Esophagus squamous epithelium (tissue), 4 donors: Measurements from ENCODE around the gene RXFP3.

Experiments used
- POLR2A ChIP-seq, 4 donors: fragments of 450-650 bp; IDR thresholded peaks; one replicate each; pipeline ENCODE4 v1.6.1; 2017; ENCODE audit warnings: antibody characterized with exemption in 4 of 4, mild to moderate bottlenecking in 4 of 4, moderate library complexity in 3 of 4
- TF ChIP-seq, protein P1 (sequence below), 6 experiments: fragments of 450-650 bp in 4 of 6; fragments of 200-600 bp in 2 of 6; sonication (generic) in 2 of 6; IDR thresholded peaks; one replicate each; pipeline ENCODE4 v1.5.1; 2016 to 2019; ENCODE audit warnings: antibody characterized with exemption in 6 of 6, mild to moderate bottlenecking in 4 of 6, moderate library complexity in 4 of 6

- TF ChIP-seq, protein P1, sequence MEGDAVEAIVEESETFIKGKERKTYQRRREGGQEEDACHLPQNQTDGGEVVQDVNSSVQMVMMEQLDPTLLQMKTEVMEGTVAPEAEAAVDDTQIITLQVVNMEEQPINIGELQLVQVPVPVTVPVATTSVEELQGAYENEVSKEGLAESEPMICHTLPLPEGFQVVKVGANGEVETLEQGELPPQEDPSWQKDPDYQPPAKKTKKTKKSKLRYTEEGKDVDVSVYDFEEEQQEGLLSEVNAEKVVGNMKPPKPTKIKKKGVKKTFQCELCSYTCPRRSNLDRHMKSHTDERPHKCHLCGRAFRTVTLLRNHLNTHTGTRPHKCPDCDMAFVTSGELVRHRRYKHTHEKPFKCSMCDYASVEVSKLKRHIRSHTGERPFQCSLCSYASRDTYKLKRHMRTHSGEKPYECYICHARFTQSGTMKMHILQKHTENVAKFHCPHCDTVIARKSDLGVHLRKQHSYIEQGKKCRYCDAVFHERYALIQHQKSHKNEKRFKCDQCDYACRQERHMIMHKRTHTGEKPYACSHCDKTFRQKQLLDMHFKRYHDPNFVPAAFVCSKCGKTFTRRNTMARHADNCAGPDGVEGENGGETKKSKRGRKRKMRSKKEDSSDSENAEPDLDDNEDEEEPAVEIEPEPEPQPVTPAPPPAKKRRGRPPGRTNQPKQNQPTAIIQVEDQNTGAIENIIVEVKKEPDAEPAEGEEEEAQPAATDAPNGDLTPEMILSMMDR (IDR thresholded peaks at IDR 0.05) = no peak
- TF ChIP-seq POLR2A (IDR thresholded peaks at IDR 0.05) = no peak
Measured at GRCh38 chr5:33894566-33894965, 41.6 kb upstream of the RXFP3 start.
